Activated naive CD4-positive, alpha-beta T cell treated with anti-CD3 and anti-CD28 coated beads for 36 hours (primary cell): Measurements from ENCODE around the gene L3HYPDH. TPM values are rescaled to one million over a fixed set of nuclear protein-coding genes. Genes with fewer than 3 reads are reported as not detected.
A peak's percentile ranks its signal among the peaks of the same experiment; 100 is the strongest.

Experiments used
- CTCF ChIA-PET: fragments of 350-600 bp; sonication (Branson Sonifier 250); formaldehyde crosslinking; loops from one replicate; lab custom pipeline; 2021; ENCODE audit warnings: antibody characterized with exemption; lab: Charles Lee
- DNase-seq: peaks from one replicate; pipeline ENCODE4 v3.0.0-alpha.2; 2020
- H3K27ac Mint-ChIP-seq: one replicate; pipeline ENCODE4 v1.8.0; 2021; ENCODE audit warnings: mild to moderate bottlenecking, mixed read lengths
- H3K27me3 Mint-ChIP-seq: one replicate; pipeline ENCODE4 v1.8.0; 2021; ENCODE audit warnings: low read depth, mixed read lengths
- H3K36me3 Mint-ChIP-seq: one replicate; pipeline ENCODE4 v1.8.0; 2021; ENCODE audit warnings: low read depth, mixed read lengths
- H3K4me1 Mint-ChIP-seq: one replicate; pipeline ENCODE4 v1.8.0; 2021; ENCODE audit warnings: low read depth, mixed read lengths
- H3K4me3 Mint-ChIP-seq: one replicate; pipeline ENCODE4 v1.8.0; 2021; ENCODE audit warnings: mild to moderate bottlenecking, moderate library complexity, mixed read lengths
- H3K9me3 Mint-ChIP-seq: one replicate; pipeline ENCODE4 v1.8.0; 2021; ENCODE audit warnings: mixed read lengths
- intact Hi-C: fragments of 100-400 bp; cut with micrococcal nuclease; formaldehyde crosslinking; loops from one replicate; pipeline ENCODE4 v1.15.1; 2023
- total RNA-seq, 2 experiments: library from RNA; stranded (reverse); gene quantifications; one replicate each; pipeline ENCODE4 v1.2.3, GENCODE V29; 2021

The L3HYPDH gene
- total RNA-seq, 2 experiments from 2014 or later = 7.0 to 7.6 TPM

DNA sequence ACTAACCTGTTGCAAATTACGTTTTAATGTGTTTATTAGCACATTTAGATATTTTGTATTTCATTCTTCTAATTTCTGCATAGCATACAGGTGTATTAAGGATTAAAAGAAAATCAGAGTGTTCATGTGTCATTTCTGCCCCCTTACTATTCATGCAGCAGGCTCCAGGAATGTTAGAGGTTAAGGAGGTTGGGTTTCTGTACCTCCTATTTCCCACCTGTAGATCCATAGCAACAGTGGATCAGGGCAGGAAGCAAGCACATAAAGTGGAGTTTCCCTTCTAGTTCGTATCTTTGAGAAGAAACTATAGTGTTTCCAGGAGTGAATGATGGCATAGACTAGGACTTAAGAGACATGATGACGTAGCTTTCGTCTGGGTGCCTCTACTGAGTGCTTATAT lies 19.0 kb upstream of the L3HYPDH start:
- H3K27me3 Mint-ChIP-seq = no peaks in the 10 kb centered on the region
- peaks cover 7% of the 10 kb centered on the region for H3K4me1 Mint-ChIP-seq
- DNase-seq = no peak
- H3K36me3 Mint-ChIP-seq = peaks cover 10% of the 10 kb centered on the region
- H3K4me3 Mint-ChIP-seq = no peak overlapping the region
- CTCF ChIA-PET = interaction anchor here (0.6 to 1.4 kb wide), 3 partner anchors 30 to 395 kb away, joined by 3 to 6 read pairs (median 3); partner anchors contain the start of gene CCDC175
- intact Hi-C loops = no loop called here
- H3K9me3 Mint-ChIP-seq = no peaks in the 10 kb centered on the region
- no peak overlapping the region for H3K27ac Mint-ChIP-seq

DNA sequence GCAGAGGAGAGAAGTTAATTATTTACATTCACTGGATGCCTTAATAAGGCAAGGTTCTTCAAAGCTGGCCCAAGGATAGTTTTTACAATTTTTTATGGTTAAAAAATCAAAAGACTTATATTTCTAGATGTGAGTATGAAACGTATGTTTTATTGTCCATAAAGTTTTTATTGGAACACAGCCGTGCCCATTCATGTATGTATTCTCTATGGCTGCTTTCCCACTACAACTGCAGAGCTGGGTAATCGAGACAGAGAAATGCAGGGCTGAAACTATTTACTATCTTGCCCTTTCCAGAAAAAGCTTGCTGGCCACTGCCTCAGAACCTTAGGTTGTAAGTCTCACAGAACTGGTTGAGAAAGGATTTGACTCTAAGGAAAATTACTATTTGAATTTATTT lies 16.5 kb upstream of the L3HYPDH start:
- H3K27me3 Mint-ChIP-seq = no peaks in the 10 kb centered on the region
- DNase-seq = no peak
- H3K27ac Mint-ChIP-seq = no peak overlapping the region
- no peak overlapping the region for H3K4me3 Mint-ChIP-seq
- peaks cover 18% of the 10 kb centered on the region for H3K36me3 Mint-ChIP-seq
- intact Hi-C loops = no loop called here
- CTCF ChIA-PET = interaction anchor here (0.6 kb wide), 1 partner anchor 375 kb away, joined by 5 read pairs; no protein-coding TSS in a partner anchor
- H3K4me1 Mint-ChIP-seq = peaks cover 8% of the 10 kb centered on the region
- no peaks in the 10 kb centered on the region for H3K9me3 Mint-ChIP-seq

DNA sequence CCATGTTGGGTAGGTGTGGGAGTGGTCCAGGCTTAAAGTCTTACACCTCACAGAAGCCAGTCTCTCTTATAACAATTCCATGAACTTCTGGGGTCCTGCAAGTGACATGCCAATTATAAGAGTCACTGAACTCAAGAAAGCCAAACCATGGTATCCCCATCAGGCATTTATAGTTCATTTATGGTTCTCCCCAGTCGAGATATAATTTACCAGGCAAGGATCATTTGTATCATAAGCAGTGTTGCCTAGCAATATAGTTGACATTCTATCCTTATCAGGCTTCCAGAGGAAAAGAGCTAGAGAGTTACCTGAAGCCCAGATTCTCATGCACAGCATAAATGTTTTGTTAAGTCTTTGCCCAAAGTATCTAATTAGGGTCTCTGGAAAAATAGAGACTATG lies 8.2 kb upstream of the L3HYPDH start:
- Mint-ChIP-seq H3K4me1 (peaks cover 20% of the 10 kb centered on the region), H3K27ac (no peak overlapping the region), H3K27me3 (no peaks in the 10 kb centered on the region), H3K36me3 (peaks cover 50% of the 10 kb centered on the region), H3K4me3 (no peak overlapping the region), H3K9me3 (no peaks in the 10 kb centered on the region)
- DNase-seq = no peak
- CTCF ChIA-PET = interaction anchor here (0.7 to 1.3 kb wide), 3 partner anchors 15 to 491 kb away, joined by 3 to 5 read pairs (median 4); partner anchors contain the start of gene CCDC175
- intact Hi-C loops = no loop called here

DNA sequence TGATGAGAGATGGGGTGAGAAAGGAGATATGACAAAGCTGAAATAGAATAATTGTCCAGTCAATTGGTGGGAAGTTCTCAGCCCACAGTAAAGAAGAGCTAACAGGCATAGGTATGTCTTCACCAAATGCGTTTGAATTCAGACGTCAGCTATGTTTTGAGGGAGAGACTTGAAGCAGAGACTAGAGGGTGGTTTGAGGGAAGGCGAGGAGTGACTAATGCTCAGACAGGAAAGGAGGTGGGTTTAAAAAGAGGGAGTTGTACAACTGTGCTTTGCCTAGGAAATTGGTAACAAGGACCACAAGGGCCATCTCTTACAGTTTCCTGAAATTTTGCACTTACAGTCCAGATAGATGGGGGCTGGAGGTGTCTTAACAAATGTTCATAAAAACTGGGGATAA lies 6.5 kb upstream of the L3HYPDH start:
- H3K4me1 Mint-ChIP-seq = peaks cover 23% of the 10 kb centered on the region
- peaks cover 45% of the 10 kb centered on the region for H3K36me3 Mint-ChIP-seq
- intact Hi-C loops = no loop called here
- CTCF ChIA-PET = no interaction called here
- H3K27me3 Mint-ChIP-seq = no peaks in the 10 kb centered on the region
- H3K4me3 Mint-ChIP-seq = no peak overlapping the region
- no peak for DNase-seq
- no peak overlapping the region for H3K27ac Mint-ChIP-seq
- H3K9me3 Mint-ChIP-seq = no peaks in the 10 kb centered on the region

DNA sequence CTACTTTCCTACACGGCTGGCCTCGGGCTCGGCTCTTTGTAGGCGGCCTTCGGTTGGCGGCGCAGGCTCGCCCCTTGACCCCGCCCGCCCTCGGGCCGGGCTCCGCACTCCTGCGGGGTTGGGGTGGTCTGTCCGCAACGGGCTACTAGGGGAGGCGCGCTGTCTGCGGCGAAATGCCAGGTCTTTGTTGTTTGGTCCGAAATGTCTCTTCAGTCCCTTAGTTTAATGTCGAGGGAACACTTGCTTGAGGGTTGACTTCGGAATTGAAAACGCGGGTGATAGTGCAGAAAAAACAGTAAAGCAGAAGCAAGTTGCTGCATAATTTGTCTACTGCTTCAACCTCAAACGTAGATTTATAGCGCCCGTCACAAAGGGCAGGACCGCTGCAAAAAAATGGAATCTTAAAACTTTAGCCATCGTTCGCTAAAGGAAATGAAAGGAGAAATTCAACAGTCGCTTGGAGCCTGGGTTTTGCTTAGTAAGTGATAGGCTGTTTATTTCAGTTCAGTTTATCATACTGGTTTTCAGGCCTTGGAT lies 499 bp upstream of the L3HYPDH start:
- intact Hi-C loops = loop anchor here (1.0 to 10.0 kb wide), 11 partner anchors 20 to 1058 kb away; partner anchors contain the start of genes CCDC175, DAAM1, DACT1 and DHRS7
- Mint-ChIP-seq H3K9me3 (no peaks in the 10 kb centered on the region), H3K4me3 (peak overlapping the region; percentile 91), H3K27ac (peak overlapping the region; percentile 83), H3K4me1 (peaks cover 52% of the 10 kb centered on the region), H3K27me3 (no peaks in the 10 kb centered on the region), H3K36me3 (peaks cover 19% of the 10 kb centered on the region)
- no peak for DNase-seq
- CTCF ChIA-PET = interaction anchor here (0.9 to 2.5 kb wide), 4 partner anchors 13 to 92 kb away, joined by 4 to 17 read pairs (median 6); partner anchors contain the start of genes CCDC175 and GPR135

DNA sequence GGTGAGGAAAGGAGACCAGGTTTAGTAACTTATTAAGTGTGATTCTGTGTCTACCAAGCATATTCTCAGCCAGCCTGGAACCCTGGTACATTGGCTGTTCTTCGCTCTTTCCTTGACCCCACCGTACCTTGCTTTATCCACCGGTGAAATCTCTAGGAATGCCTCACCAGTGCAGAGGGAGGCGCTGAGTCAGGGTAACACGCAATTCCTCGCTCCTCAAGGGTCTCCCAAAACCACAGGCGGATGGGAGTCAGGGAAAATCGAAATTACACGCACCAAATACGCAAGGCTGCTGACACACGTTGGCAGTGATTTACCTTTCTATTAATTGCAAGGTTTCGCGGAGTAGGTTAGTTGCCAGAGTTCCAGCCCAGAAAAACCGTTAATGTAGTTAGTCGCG lies 845 bp downstream of the L3HYPDH start:
- intact Hi-C loops = loop anchor here (5.0 to 10.0 kb wide), 6 partner anchors 441 to 916 kb away; partner anchors contain the start of genes DACT1, DHRS7, LRRC9 and PCNX4
- CTCF ChIA-PET = interaction anchor here (0.6 to 2.5 kb wide), 4 partner anchors 12 to 93 kb away, joined by 3 to 17 read pairs (median 6); partner anchors contain the start of genes CCDC175 and GPR135
- H3K9me3 Mint-ChIP-seq = no peaks in the 10 kb centered on the region
- no peaks in the 10 kb centered on the region for H3K27me3 Mint-ChIP-seq
- DNase-seq = no peak
- peaks cover 44% of the 10 kb centered on the region for H3K4me1 Mint-ChIP-seq
- H3K36me3 Mint-ChIP-seq = peaks cover 11% of the 10 kb centered on the region
- peak overlapping the region; percentile 80 for H3K27ac Mint-ChIP-seq
- H3K4me3 Mint-ChIP-seq = peak overlapping the region; percentile 91

DNA sequence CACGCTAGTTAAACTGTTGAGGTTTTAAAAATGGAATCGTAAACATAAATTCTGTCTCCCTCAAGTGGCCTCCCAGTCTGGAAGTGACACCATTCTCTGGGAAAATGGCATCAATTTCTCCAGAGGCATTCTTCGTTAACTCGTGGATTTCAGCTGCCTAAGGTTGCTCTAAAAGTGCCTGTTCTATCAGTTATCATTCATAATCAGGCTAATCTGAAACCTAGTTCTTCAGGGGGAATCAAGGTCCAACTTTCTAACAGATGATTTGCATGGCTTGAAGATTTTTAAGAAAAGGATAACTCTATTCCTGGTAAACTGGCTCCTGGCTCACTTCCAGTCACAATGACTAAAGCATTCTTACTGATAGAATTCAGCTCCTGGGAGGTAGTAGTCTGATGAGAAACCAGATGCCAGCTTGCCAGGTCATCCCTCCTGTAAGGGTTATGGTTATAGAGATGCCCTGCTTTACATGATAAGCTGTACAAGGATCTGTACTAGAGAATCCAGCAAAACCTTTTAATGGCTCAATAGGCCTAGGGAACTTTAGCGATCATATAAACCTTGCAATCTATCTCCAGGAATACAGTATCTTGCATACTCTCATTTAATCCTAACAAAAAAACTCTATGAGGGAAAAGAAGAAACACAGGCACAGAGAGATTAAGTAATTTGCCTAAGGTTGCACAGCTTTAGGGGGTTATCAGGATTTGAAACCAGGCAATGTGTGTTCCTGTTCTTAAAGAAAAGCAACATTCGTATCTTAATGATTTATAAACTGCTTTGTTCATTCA lies 1.5 kb downstream of the L3HYPDH start:
- Mint-ChIP-seq H3K27me3 (no peaks in the 10 kb centered on the region), H3K27ac (peak overlapping the region; percentile 80), H3K9me3 (no peaks in the 10 kb centered on the region), H3K36me3 (peaks cover 10% of the 10 kb centered on the region), H3K4me3 (peak overlapping the region; percentile 91), H3K4me1 (peaks cover 42% of the 10 kb centered on the region)
- CTCF ChIA-PET = interaction anchor here (0.6 to 2.5 kb wide), 4 partner anchors 12 to 94 kb away, joined by 3 to 17 read pairs (median 6); partner anchors contain the start of genes CCDC175 and GPR135
- DNase-seq = peak; percentile 11
- intact Hi-C loops = loop anchor here (5.0 to 10.0 kb wide), 6 partner anchors 442 to 915 kb away; partner anchors contain the start of genes DACT1, DHRS7, LRRC9 and PCNX4

DNA sequence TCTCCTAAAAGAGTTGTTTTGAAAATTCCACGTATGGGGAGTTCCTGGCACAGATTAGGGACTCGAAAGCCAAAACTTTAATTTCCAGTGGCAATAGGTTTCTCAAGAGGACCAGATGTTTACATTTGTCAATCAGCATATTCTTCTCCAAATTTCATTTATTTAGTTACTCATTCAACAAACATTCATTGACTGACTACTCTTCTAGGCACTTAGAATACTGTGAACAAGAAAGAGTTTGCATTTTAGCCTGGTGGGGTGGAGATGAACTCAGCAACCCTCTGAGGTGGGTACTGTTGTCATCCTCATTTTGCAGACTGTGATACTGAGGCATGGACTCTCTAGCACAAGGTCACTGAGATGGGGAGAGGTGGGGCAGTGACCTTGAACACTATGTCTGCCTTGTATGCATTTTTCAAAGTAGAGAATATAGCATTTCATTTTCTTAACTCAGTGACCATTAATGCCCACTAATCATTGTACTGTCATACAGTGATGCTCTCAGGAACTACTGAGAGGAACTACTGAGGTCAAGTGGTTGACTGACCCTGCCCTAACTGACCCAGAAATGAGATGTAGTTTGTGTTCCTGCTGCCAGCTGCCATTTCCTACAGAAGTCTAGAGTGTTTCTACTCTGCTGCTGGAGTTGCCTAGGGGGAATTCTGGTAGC lies 2.2 kb downstream of the L3HYPDH start:
- Mint-ChIP-seq H3K4me3 (peak overlapping the region; percentile 91), H3K4me1 (peaks cover 46% of the 10 kb centered on the region), H3K27me3 (no peaks in the 10 kb centered on the region), H3K27ac (no peak overlapping the region), H3K9me3 (no peaks in the 10 kb centered on the region), H3K36me3 (peaks cover 7% of the 10 kb centered on the region)
- no peak for DNase-seq
- CTCF ChIA-PET = interaction anchor here (1.4 to 2.5 kb wide), 2 partner anchors 27 to 95 kb away, joined by 3 to 17 read pairs; partner anchors contain the start of gene CCDC175
- intact Hi-C loops = loop anchor here (5.0 to 10.0 kb wide), 6 partner anchors 443 to 915 kb away; partner anchors contain the start of genes DACT1, DHRS7, LRRC9 and PCNX4

DNA sequence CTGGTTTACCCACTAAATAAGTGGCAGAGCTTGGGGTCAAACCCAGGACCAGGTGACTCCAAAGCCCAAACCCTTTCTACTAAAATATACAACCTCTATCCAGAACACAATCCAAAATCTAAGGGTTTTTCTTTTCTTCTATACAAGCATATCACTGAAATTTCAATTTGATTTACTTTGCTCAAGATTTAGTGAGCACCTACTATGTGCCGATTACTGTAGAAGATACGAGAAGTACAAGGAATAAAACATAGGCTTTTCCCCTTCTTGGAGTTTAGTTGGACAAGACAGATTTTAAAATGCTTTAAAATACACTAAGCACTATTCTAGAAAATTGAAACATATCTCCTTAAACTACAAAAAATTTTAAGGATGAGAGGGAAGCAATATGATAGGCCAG lies 2.8 kb downstream of the L3HYPDH start:
- H3K4me1 Mint-ChIP-seq = peaks cover 47% of the 10 kb centered on the region
- no peak overlapping the region for H3K4me3 Mint-ChIP-seq
- no peaks in the 10 kb centered on the region for H3K27me3 Mint-ChIP-seq

DNA sequence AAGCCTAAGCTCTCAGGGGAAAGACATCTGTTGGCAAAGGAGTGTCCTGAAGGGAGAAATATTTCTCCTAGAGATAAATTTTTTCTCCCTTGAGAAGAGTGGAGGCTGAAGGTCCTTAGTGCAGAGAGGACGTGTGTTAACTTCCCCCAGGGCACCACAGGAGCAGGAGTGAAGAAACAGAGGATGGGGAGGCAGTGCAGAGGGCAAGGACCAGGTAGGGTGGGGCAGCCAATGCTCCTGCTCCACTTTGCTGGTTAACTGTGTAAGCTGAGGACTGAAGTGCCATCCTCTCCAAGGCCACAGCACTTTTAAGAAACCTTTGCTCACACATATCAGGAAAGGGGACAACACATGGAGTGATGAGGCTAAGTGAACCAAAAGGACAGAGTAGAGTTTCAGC lies 4.0 kb downstream of the L3HYPDH start:
- Mint-ChIP-seq H3K4me3 (no peak overlapping the region), H3K36me3 (peaks cover 7% of the 10 kb centered on the region), H3K27me3 (no peaks in the 10 kb centered on the region), H3K9me3 (no peaks in the 10 kb centered on the region), H3K4me1 (peaks cover 38% of the 10 kb centered on the region), H3K27ac (no peak overlapping the region)
- intact Hi-C loops = loop anchor here (5.0 to 10.0 kb wide), 6 partner anchors 445 to 913 kb away; partner anchors contain the start of genes DACT1, DHRS7, LRRC9 and PCNX4
- CTCF ChIA-PET = interaction anchor here (0.8 to 1.3 kb wide), 2 partner anchors 15 to 97 kb away, joined by 3 to 4 read pairs; partner anchors contain the start of gene GPR135
- DNase-seq = no peak

More for the DNA sequence above, 2.8 kb downstream of the L3HYPDH start:
- Mint-ChIP-seq H3K27ac (no peak overlapping the region), H3K9me3 (no peaks in the 10 kb centered on the region), H3K36me3 (peaks cover 7% of the 10 kb centered on the region)
- CTCF ChIA-PET = no interaction called here
- no peak for DNase-seq
- intact Hi-C loops = loop anchor here (5.0 to 10.0 kb wide), 6 partner anchors 443 to 914 kb away; partner anchors contain the start of genes DACT1, DHRS7, LRRC9 and PCNX4

DNA sequence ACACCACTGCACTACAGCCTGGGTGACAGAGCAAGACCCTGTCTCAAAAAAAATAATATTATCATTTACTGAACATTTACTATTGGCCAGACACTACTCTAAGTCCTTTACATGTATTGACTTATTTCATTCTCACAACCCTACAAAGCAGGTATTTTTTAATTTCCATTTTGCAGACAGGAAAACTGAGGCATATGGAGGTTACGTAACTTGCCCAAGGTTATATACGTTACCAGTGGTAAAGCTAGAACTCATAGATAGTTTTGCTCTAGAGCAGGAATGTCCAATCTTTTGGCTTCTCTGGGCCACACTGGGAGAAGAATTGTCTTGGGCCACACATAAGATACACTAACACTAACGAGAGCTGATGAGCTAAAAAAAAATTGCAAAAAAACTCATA lies 5.7 kb downstream of the L3HYPDH start:
- H3K27ac Mint-ChIP-seq = no peak overlapping the region
- intact Hi-C loops = no loop called here
- H3K4me1 Mint-ChIP-seq = peaks cover 37% of the 10 kb centered on the region
- no peak overlapping the region for H3K4me3 Mint-ChIP-seq
- peaks cover 14% of the 10 kb centered on the region for H3K36me3 Mint-ChIP-seq
- CTCF ChIA-PET = no interaction called here
- no peaks in the 10 kb centered on the region for H3K9me3 Mint-ChIP-seq
- no peaks in the 10 kb centered on the region for H3K27me3 Mint-ChIP-seq
- no peak for DNase-seq
